ENCODE measurements around the gene MPND. TPM values are rescaled to one million over a fixed set of nuclear protein-coding genes. Genes with fewer than 3 reads are reported as not detected.

MPND gene
- total RNA-seq, 4 donors from 2014 or later: 5.3 to 9.2 (median 7.6) TPM

GRCh38 chr19:4388337-4389063 is 45.1 kb downstream of the MPND start:
- Histone ChIP-seq H3K27ac (replicated peaks in 1 of 4) (peak overlapping the region; percentile 79 to 90 (median 86)), H3K4me3 (peak overlapping the region in 2 of 4 donors; percentile 7 to 44), H3K4me1 (peaks cover 69 to 97% (median 81%) of the 10 kb centered on the region in 4 donors), H3K27me3 (no peaks in the 10 kb centered on the region), H3K9me3 (no peaks in the 10 kb centered on the region), H3K36me3 (peaks cover 0 to 26% (median 22%) of the 10 kb centered on the region in 4 donors)
- 58% methylated on average over 16 of the region's 16 CpGs for WGBS
- intact Hi-C loops (cut with DNase I): no loop called here
- no peak for DNase-seq (ENCODE audit: extremely low spot score)
- TF ChIP-seq POLR2A (IDR thresholded peaks at IDR 0.05; ENCODE audit: low read depth) (no peak), POLR2AphosphoS5 (IDR thresholded peaks at IDR 0.05) (no peak), CTCF (IDR thresholded peaks at IDR 0.05) (no peak), EP300 (IDR thresholded peaks at IDR 0.05) (no peak)

GRCh38 chr19:4389064-4389375 is 45.7 kb downstream of the MPND start:
- H3K36me3 ChIP-seq: peaks cover 0 to 24% (median 18%) of the 10 kb centered on the region in 4 donors
- H3K4me1 ChIP-seq: peaks cover 74 to 97% (median 84%) of the 10 kb centered on the region in 4 donors
- intact Hi-C loops (cut with DNase I): no loop called here
- H3K27ac ChIP-seq (replicated peaks in 1 of 4): peak overlapping the region; percentile 79 to 90 (median 86)
- H3K9me3 ChIP-seq: no peaks in the 10 kb centered on the region
- no peak for TF ChIP-seq POLR2A (IDR thresholded peaks at IDR 0.05; ENCODE audit: low read depth)
- no peak for TF ChIP-seq CTCF (IDR thresholded peaks at IDR 0.05)
- no peak for TF ChIP-seq POLR2AphosphoS5 (IDR thresholded peaks at IDR 0.05)
- no peak for TF ChIP-seq EP300 (IDR thresholded peaks at IDR 0.05)
- no peaks in the 10 kb centered on the region for H3K27me3 ChIP-seq
- DNase-seq (ENCODE audit: extremely low spot score): no peak
- 47% methylated on average over 8 of the region's 9 CpGs for WGBS
- peak overlapping the region in 2 of 4 donors; percentile 7 to 44 for H3K4me3 ChIP-seq

- Histone ChIP-seq H3K36me3 (peaks cover 0 to 24% (median 13%) of the 10 kb centered on the region in 4 donors), H3K9me3 (no peaks in the 10 kb centered on the region), H3K4me1 (peaks cover 79 to 99% (median 90%) of the 10 kb centered on the region in 4 donors), H3K27me3 (no peaks in the 10 kb centered on the region), H3K27ac (replicated peaks in 1 of 4) (peak overlapping the region; percentile 79 to 90 (median 86)), H3K4me3 (peak overlapping the region; percentile 15 to 44 (median 27))
- intact Hi-C loops (cut with DNase I): no loop called here
- 54% methylated on average over 8 of the region's 17 CpGs for WGBS
- DNase-seq (ENCODE audit: extremely low spot score): no peak
- TF ChIP-seq POLR2A (IDR thresholded peaks at IDR 0.05; ENCODE audit: low read depth): no peak
- no peak for TF ChIP-seq EP300 (IDR thresholded peaks at IDR 0.05)
- no peak for TF ChIP-seq CTCF (IDR thresholded peaks at IDR 0.05)
- no peak for TF ChIP-seq POLR2AphosphoS5 (IDR thresholded peaks at IDR 0.05)
Observed at GRCh38 chr19:4389511-4390016, 46.2 kb downstream of the MPND start.

- H3K36me3 ChIP-seq: peaks cover 0 to 23% (median 8%) of the 10 kb centered on the region in 4 donors
- H3K27ac ChIP-seq (replicated peaks in 1 of 4): peak overlapping the region; percentile 79 to 90 (median 86)
- no peaks in the 10 kb centered on the region for H3K27me3 ChIP-seq
- WGBS: 16% methylated on average over 7 of the region's 12 CpGs
- H3K9me3 ChIP-seq: no peaks in the 10 kb centered on the region
- peak overlapping the region; percentile 15 to 44 (median 27) for H3K4me3 ChIP-seq
- intact Hi-C loops (cut with DNase I): no loop called here
- TF ChIP-seq POLR2AphosphoS5 (IDR thresholded peaks at IDR 0.05): peak in 1 of 2 donors; percentile 15
- no peak for TF ChIP-seq EP300 (IDR thresholded peaks at IDR 0.05)
- no peak for TF ChIP-seq POLR2A (IDR thresholded peaks at IDR 0.05; ENCODE audit: low read depth)
- H3K4me1 ChIP-seq: peaks cover 80 to 100% (median 92%) of the 10 kb centered on the region in 4 donors
- DNase-seq (ENCODE audit: extremely low spot score): no peak
Observed at GRCh38 chr19:4390017-4390566, 46.7 kb downstream of the MPND start.

Data from esophagus muscularis mucosa (tissue), 4 donors.